NCI-H524 (cell line): ENCODE data around the gene MCC.
A peak's percentile ranks its signal among the peaks of the same experiment; 100 is the strongest.

Source experiments
- DNase-seq, 2 experiments: peaks; one replicate each; lab custom pipeline; 2025; lab: John Stamatoyannopoulos, UW

MCC gene

DNA sequence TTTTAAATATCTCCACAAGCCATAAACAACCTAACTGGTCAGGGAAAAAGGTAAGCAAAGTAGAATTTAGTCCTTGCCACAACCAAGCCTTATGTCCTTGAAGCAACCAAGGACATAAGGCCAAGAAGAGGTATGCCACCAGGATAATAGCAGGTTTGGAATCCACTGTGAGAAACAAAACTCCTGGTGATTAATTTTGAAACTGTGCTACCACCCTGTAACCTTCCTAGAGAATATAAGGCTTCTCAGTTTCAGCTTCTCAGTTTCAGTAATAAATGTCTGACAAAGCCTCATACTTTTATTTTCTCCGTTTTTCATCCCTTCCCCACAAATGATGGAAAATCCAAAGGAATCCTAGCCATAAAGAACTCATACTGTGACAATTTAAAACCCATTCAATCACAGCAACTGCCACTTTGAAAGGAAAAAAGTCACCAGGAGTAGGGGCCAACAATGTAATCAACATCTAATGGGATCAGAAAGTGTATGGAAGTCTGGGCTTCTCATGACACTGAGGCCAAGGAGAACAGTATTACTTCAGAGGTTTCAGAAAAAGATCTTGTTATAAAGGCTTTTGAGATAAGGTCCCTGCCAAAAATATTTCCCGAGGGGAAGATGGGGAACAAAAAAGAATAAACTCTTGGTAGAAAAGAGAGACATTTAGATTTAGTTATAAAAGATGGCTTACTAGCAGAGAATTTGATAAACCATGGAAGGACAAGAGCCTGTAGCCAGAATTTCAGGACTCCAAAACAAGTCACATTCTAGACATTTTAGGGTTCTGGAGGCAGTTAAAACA is 242.6 kb downstream of the MCC start:
- no peak for DNase-seq

DNA sequence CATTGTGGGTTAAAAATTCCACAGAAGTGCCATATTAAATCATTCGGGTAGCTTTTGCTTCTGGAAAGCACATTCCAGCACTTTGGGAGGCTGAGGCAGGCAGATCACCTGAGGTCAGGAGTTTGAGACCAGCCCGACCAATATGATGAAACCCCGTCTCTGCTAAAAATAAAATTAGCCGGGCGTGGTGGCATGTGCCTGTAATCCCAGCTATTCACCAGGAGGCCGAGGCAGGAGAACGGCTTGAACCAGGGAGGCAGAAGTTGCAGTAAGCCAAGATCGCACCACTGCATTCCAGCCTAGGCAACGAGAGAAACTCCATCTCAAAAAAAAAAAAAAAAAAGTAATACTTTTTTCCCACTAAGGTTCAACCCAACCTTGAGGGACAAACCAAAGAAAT is 243.3 kb downstream of the MCC start:
- DNase-seq = no peak

DNA sequence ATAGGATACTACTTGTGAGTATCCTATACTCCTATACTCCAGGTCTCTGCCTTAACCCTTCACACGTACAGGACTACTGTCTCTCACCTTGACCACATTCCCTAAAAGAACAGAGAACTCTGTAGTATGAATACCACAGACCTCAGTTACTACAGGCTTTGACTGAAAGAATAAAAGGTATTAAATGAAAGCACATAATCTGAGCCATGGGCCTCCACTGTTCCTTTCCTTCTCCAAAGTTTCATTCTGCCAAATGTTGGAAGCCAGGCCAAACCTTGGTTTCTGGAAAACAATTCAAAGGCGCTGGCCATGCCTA is 244.9 kb downstream of the MCC start:
- no peak for DNase-seq

DNA sequence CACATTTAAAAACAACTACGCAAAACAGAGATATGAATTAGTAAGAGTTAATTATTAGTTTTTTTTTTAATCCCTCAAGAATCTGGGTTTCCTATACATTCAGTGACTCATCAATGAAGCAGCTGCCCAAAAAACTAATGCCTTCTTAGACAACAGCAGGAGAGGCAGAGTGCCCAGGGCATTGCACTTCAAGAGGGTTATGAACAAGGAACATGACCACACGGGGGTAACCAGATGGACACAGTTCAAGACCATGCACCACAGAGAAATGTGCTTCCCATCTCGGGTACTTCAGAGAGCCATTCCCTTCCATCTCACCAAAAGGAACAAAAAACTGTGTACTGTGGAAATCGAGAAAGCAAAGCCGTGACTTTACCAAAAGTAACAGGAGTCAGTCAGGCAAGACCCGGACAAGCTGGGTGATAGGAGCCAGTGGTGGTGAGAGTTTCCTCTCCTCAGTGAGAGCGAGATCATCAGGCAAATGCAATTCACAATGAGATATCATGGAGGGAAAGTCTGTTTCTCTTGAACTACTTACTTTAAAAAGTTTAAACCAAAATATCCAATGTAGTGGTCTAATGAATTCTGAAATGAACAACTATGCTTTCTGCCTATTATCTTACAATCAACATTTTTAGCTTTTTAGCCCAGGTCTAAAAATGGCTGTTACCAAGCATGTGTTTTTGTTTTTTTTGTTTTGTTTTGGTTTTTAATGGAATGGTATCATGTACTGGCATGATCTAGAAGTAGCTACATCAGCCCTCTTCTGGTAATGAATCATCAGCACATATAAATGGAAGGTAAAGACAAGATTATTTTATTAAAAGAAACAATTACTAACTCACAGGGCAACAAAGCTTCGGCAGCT is 245.5 kb downstream of the MCC start:
- peak; percentile 20 to 74 for DNase-seq

DNA sequence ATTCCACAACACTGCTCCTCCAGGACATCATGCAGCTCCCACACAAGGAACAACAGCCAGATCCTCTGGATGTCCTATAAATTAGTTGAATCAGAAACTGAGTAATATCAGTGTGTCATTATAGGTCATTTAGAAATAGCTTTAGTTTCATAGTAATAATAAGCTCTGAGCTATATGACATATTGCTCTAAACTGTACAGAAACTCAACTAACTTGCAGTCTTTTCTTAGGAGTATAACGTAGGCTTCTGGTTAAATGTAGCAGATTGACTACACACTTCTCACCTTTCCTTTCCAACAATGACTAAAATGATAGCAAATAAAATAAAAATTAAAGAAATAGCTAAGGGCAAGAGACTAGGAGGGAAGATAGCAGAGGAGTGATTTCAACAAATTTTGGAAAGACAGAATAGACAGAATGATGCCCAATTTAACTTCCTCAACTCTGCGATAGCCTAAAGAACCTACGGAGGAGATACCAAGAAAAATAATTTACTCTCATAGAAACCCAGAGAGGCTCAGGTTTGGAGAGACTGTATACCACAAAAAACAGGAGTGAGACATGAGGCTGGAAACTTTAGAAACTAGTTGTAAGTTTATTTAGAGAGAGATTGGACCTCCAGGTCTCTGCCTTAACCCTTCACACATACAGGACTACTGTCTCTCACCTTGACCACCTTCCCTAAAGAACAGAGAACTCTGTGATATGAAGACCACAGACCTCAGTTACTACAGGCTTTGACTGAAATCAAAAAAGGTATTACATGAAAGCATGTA is 247.1 kb downstream of the MCC start:
- no peak for DNase-seq

DNA sequence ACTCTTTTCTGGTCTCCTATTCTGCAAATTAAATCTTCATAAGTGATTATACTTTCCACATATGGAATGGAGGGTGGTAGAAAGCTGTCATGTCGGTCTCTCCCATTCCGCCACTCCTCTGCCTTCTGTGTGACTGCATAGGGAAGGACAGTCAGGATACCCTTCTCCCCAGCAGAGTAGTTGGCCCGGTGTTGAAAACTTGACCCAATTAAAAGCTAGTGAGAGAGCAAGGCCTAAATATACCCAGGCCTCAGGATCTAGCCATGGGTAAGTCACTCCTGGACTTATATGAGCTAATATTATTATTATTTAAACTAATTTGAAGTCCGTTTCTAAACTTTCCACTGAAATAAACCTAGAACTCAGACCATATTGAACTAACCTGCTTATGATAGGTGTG is 248.2 kb downstream of the MCC start:
- DNase-seq = no peak

DNA sequence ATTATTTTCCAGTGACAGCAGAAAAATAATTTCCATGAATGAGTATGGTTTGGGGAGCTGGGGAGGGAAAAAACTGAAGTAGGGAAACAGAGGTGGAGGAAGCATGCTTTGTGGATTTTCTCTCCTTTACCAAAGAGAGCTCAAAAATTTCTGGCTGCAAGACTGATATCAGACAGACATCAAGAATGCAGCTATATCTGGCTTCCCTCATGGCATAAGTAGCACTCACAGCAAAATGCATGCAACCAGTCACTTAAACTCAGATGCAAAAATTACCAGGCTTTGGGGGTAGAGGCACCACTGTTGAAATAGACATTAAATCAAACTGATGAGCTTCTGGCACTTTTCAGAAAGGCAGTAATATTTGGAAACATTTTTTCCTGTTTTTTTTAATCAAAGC is 250.4 kb downstream of the MCC start:
- DNase-seq = peak in 1 of 2 experiments; percentile 21

DNA sequence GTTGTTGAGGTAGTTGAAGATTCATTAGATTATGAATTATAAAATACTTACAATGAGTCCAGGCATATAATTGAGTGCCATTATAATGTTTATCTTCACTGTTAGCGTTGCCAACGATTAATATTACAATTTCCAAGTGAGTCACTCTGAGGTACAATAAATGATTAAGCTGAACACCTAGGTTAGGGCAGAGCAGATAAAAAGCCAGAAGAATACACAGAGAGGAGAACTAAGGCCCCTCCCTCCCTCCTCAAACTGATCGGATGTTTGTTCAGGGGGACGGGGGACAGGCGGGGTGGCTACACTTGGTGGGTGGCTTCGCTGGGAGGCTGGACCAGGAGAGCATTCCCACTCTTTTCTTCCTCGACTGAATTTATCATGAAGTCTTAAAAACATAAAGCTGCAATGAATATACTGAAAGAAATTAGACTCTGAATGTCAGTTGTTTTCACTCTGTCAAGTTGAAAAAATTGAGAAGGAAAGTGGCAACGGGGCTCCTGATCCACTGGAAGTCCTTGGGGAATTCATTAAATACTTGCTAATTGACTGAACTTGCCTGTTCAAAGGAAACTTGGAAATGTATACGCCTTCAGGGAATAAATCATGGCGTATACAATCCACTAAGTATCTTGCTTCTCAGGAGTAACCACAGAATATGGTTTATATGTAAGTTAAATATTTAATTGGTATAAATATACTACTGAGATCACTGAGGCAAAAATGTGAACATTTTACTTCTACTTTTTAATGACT is 251.5 kb downstream of the MCC start:
- DNase-seq = peak in 1 of 2 experiments; percentile 49

DNA sequence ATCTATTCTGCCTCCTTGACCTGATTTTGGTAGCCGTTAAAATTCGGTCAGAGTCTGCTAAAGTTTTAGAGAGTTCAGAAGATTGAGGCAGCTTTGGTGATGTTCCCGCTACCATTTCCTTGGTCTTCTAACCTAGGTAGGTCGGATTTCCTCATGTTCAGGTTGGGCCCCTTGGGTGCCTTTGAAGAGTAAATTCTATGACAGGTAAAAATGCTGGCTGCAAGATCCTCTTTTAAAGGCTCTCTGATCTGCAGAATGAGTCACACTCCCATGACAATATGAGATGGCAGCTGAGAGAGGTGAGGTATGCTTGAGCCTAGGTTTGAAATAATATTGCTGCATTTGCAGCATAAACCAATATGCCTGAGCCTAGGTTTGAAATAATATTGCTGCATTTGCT is 252.4 kb downstream of the MCC start:
- no peak for DNase-seq

DNA sequence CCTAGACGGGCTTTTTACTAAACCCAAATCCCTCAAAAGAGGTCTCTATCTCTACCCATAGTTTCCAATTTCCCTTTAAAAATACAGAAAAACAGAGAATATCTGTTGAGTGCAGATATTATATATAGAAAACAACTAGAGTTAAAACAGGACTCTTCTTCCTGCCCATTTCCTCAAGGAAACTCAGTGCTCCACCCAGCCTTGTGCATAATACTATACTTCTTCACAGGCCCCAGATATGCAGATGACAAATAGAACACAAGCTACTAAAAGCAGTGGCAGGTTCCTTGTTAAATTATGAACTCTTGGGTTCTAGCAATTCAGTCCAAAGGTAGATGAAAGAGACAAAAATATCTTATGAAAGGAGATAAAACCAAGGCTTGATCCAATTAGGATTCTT is 253.7 kb downstream of the MCC start:
- DNase-seq = no peak

DNA sequence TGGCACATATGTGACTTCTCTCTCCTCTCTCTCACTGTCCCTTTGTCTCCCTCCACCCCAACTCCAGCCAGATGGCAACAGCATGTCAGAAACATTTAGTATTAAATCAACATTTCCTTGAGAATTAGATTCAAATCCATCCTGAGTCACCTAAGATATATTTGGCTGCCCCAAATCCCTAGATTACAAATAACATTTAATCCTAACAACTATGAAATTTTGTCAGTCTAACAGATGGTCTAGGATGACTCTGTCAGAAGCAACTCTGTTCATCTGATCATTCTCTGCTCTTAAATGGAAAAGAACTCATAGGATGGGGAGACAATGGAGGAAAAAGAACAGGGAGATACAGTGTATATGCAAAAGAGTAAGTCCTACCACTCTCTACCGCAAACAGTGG is 254.6 kb downstream of the MCC start:
- DNase-seq = peak; percentile 41 to 90

DNA sequence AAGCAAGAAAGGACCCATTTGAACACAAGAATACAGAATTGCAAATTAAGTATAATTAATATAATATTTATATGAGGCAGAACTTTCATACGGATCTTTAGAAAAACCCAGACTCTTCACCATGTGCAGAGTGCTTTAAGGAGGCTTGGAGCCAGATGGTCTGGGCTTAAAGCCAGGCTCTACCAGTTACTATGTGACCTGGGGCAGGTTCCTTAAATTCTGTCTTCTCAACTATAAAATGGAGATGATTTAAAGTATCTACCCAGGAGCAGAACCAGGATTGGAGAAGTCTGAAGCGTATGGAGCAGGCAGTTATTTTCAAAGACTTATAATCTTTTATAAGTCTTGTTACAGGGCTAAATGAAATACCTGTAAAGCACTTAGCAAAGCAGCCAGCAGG is 255.6 kb downstream of the MCC start:
- DNase-seq = peak; percentile 50 to 83

DNA sequence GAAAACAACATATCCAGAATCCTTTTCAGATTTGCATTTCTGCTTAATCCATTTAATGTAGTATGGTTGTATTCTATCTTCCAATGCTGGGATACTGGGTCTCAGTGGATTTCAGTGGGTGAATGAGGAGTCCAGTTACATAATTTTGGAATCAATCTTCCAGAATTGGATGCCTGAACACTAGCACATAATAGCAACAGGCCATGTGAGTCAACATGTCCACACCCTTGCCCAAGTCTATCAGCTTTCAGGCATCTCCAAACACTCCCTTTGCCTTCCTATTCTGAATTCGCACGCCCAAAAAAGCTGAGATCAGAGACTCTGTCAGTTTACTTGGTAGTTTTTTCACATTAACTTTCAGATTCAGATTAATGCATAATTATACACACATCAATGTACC is 256.0 kb downstream of the MCC start:
- DNase-seq = peak; percentile 44 to 58

DNA sequence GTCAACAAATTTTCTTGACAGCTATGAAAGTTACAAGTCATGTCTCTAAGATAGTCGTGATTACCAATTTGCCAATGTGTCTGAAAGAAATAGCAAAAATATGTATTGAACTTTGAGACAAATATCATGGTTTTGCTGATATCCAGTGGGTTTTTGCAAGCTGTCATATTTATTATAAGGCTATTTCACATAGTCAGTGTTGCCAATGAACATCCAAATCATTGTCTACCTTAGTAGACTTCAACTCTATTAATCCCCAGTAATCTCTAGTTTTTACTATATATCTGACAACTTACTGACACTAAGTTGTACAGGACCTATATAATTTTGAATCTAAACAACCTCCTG is 256.6 kb downstream of the MCC start:
- no peak for DNase-seq

DNA sequence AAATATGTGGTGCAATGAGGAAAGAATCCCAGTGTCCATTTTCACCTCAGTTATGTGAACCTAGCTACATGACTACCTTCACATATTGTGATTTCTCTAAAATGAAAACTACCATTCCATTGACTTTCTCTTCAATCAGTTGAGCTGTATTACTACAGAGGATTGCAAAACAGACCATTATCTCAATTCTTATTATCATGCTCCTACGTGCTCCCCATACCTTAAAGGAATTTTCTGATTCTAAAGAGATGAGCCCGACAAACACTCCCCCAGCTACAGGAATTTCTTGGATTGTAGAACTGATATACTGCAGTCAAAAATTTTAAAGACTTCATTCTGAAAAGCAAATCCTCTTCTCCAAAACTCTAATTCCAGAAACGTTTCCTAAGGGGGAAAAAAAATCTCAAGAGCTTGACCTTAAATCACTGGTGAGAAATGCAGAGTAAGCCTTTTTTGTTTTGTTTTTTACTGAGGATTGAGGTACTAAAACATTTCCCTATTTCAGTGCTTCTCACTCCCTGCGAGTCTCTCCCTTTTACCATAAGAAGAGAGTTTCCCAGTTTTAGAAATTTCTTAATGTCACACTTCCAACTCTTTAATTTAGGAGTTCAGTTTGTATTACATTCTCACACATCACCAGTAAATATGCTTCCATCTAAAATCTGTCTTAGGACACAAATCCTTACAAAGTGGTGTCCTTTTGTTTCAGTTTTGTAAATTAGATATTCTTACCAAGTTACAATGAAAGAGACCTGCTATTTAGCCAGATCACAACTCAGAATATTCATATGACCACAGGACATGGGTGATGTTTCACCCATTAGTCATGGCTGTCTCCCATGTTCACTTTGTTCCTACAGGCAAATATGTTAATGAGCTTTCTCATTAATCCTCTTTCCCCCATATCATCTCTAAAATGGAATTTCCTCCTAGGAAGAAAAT is 257.3 kb downstream of the MCC start:
- no peak for DNase-seq

DNA sequence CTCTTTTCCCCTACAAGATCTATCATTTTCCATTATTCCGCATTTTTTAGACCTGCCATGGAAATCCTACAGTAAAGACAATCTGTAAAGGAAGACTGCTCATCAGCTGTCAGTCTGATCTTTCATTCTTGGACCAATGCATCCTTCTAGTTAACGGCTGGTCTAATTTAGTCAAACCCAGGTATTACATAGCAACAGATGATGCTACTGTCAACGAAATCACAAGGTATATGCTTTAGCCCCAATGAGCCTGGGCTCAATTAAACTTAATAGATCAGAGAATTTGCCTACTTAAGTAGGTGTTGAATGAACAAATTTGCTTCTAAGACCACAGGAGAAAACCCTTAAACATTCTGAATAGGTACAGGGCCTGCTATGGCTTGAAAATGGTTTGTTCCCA is 260.5 kb downstream of the MCC start:
- peak in 1 of 2 experiments; percentile 40 for DNase-seq

DNA sequence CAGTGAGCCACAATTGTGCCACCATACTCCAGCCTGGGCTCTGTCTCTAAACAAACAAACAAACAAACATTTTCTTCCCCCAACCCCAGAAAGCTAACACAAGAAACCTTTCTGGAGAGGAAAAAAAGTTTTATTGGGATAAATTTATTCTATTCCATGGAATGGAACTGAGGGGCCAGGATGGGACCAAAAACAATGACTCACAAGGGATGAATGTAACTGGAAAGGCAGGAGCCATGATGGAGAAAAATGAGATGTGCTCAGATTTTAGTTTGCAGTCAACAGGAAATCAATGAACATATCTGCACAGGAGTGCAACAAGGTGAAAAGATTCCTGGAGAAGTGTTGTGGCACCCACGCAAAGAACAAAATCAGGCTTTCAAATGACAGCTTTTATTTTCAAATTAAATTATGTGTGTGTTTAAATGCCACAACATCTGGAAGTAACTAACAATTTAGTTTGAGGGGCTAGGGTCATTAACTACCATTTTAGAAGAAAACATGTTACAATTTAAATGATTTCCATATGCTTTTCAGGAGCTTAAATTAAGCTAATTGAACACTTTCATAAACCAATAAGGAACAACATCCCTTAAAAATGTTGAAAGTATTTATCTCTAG is 262.0 kb downstream of the MCC start:
- no peak for DNase-seq

DNA sequence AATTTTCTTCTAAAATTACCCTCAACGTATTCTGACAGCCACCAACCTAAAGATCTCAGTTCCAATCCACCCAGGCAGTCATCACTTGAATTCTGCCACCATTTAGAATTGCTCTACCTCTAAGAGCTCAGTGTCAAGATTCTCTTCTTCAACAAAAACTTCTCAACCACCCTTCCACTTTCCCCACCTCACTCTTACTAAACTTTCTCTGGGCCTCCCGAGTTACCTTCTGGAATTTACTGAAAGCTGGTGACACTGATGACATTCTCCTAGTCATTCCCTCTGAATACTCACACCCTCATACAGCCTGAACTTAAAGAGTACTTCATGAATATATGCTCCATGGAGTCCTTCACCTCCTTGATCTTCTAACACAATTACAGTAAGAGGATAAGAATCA is 263.0 kb downstream of the MCC start:
- DNase-seq = no peak

DNA sequence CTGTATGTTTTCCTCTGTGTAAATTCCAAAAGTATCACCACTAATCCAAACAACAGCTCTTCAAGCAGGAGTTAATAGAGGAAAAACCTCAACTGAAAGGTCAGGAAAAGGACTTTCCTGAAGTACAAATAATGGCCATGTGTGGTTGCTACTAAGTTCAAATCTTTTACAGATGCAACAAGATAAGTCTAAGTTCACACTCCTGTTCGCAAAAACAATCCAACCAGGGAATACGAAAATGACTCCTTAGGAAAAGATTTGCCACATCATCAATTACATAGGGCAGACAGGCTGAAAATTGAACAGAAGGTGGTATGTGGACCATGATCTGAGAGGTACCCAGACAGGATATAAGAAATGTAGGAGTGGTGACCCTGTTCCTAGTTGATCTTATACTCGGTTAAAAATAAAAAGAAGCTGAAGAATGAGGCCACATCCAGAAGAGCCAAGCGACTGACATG is 263.6 kb downstream of the MCC start:
- DNase-seq = no peak

DNA sequence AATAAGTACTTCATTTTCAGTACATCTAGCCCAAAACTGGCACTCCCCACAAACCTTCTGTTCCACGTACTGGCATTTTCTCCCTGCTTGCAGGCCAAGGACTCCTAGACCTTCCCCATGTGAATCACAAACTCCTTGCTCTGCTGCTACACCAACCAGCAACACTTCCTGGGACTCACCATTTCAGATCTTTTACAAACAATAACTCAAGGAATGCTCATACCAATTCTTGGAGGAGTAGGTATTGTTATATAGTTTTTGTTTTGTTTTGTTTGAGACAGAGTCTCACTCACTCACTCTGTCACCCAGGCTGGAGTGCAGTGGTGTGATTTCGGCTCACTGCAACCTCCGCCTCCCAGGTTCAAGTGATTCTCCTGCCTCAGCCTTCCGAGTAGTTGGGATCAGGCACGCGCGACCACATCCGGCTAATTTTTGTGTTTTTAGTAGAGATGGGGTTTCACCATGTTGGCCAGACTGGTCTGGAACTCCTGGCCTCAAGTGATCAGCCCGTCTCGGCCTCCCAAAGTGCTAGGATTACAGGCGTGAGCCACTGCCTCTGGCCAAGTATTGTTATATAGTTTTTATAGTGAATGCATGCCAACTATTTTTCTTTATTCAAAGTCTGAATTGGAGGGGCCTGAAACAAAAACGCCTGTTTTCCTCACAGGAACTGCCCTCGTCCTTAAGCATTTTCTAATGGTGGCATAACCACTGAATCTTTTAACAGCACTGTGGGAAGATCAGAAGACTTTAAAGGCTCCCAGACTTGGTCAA is 264.2 kb downstream of the MCC start:
- no peak for DNase-seq
